Mucosa of gallbladder (tissue), 1 donor: Measurements from ENCODE around the gene EMC10. TPM values are rescaled to one million over a fixed set of nuclear protein-coding genes. Genes with fewer than 3 reads are reported as not detected.
"Not testable (repeated sequence)": the region's sequence is repeated elsewhere in the genome, so short reads cannot be mapped to it uniquely, and the experiment has no call there.

ENCODE experiments used
- DNase-seq: peaks from one replicate; pipeline ENCODE4 v3.0.0-alpha.2; 2020; ENCODE audit warnings: low spot score
- total RNA-seq: library from RNA; stranded (reverse); gene quantifications from one replicate; pipeline ENCODE4 v1.2.1, GENCODE V29; 2021
- donor health status: DM: no; HTN: no; CAD: no.

EMC10 gene
- 182 TPM for total RNA-seq

DNA sequence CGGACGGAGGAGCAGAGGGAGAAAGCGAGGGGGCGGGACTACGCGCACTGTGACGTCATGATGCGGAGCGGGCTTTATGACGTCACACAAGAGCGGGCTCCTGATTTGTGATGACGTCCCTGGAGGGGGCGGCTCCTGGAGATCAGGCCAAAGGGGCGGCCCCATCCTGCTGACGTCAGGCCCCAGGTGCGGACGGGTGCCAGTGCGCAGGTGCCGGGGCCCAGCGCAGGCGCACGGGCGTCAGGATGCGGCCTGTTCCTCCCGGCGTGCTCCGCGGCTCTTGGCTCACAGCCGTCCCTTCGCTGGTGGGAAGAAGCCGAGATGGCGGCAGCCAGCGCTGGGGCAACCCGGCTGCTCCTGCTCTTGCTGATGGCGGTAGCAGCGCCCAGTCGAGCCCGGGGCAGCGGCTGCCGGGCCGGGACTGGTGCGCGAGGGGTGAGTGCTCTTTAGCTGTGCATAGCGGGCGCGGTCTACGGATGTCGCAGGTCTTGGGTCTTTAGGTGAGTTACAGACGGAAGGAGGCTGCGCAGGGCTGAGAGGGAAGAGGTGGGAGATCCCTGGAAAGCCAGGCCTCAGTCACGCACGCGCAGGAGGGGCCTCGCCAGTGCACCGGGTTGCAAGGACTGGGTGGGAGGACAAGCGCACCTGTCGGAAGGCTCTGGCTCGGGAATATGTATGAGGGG, at the start of gene EMC10, which contains the start of gene GARIN5A:
TSS of gene EMC10 (plus strand) at position 284 of the 683 bp plus-strand sequence. CDS start at position 322, 38 bp downstream.
TSS of gene GARIN5A (minus strand) at position 625 of the 683 bp plus-strand sequence. CDS start at position 165, 460 bp downstream.
- DNase-seq: peak; percentile 92

DNA sequence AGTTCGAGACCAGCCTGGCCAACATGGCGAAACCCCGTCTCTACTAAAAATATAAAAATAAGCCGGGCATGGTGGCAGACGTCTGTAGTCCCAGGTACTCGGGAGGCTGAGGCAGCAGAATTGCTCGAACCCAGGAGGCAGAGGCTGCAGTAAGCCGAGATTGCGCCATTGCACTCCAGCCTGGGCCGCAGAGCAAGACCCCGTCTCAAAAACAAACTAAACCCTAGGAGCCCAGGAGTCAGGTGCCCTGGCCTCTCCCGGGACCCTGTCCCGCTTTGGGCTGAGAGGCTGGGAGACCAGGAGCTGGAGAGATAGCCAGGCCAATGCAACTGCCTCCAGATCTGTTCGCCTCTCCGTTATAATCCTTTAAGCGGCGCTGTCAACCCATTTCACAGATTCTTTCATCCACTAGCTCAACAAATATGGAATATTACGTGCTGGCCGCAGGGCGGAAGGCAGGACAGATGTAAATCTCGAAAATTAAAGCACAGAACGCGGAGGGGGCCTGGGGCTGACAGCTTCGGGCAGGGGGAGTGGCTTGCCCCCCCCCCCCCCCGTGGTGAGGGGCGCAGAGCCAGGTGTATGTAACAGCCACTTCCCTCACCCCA, 48.9 kb upstream of the EMC10 start:
- no peak for DNase-seq

DNA sequence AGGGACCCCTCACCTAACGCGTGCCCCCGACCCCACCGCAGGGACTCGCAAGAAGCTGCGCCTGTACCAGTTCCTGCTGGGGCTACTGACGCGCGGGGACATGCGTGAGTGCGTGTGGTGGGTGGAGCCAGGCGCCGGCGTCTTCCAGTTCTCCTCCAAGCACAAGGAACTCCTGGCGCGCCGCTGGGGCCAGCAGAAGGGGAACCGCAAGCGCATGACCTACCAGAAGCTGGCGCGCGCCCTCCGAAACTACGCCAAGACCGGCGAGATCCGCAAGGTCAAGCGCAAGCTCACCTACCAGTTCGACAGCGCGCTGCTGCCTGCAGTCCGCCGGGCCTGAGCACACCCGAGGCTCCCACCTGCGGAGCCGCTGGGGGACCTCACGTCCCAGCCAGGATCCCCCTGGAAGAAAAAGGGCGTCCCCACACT, 48.3 kb upstream of the EMC10 start:
- DNase-seq: peak; percentile 88

DNA sequence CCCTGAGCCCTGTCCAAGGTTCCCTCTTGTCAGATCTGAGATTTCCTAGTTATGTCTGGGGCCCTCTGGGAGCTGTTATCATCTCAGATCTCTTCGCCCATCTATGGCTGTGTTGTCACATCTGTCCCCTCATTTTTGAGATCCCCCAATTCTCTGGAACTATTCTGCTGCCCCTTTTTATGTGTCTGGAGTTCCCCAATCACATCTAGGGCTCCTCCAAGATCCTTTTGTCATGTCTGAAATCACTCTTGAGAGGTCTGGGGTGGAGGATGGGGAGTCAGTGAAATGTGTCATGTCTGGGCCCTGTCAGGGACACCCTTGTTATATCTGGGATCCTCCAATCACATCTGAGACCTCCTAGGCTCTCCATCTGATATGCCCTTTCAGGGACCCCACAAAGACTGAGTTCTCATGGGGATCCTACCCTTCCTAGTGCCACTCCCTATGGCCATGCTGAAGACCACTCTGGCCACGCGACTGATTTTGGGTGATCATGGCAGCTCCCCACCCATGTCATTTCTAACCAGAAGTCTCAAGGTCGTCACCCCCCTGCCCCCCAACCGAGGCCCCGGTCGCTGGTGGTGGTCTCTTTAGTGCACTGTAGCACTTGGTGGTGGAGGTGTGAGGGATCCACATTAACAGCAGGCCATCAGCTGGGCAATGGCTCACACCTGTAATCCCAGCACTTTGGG, 47.4 kb upstream of the EMC10 start:
- no peak for DNase-seq

DNA sequence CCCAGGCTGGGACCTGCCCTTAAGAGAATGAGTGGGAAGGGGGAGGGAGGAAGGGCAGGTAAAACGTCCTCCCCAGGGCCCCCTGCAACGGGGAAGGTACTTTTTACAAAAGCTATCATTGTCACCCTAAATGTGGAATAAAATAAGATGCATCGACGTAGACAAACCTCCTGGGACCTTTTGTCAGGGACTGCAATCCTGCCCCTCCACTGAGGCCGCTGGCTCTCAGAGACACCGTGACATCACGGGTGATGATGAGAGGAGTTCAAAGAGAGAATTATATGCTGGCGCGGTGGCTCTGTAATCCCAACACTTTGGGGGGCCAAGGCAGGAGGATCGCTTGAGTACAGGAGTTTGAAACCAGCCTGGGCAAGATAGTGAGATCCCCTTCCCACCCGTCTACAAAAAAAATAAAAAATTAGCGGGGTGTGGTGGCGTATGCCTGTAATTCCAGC, 45.4 kb upstream of the EMC10 start:
- DNase-seq: no peak

DNA sequence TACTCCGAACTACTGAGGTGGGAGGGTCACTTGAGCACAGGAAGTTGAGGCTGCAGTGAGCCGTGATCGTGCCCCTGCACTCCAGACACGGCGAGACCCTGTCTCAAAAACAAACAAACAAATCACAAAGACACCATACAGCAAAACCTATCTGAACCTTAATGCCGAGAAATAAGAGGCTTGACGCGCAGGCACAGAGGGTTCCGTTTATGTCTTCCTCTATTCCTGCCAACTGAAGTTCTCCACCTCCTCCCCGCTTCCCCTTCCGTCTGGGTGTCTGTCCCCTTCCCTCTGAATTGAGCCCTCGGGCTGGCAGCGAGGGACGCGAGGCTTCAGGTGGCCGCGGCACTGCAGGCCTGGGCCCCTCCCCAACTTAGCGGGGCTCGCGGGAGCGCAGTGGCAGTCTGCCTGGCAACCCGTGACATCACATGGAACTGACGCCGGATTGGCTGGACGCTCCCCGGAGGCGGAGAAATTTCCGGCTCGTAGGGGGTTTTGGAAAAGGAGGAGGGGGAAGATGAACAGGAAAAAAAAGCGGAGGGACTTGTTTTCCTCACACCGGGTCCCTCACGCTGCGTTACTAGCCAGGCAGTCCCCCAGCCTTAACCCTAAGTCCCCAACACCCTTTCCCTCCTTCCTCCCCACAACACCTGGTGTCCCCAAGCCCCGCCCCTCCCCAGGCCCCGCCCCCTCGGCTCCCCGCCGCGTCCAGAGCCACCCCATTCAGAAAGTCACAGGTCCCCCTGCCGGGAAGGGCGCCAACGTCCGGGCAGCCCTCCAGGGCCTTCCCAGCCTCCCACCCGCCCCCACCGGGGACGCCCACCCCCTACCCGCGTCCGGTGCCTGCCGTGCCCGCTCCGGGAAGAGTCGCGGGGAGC, 44.7 kb upstream of the EMC10 start:
- DNase-seq: peak; percentile 87

DNA sequence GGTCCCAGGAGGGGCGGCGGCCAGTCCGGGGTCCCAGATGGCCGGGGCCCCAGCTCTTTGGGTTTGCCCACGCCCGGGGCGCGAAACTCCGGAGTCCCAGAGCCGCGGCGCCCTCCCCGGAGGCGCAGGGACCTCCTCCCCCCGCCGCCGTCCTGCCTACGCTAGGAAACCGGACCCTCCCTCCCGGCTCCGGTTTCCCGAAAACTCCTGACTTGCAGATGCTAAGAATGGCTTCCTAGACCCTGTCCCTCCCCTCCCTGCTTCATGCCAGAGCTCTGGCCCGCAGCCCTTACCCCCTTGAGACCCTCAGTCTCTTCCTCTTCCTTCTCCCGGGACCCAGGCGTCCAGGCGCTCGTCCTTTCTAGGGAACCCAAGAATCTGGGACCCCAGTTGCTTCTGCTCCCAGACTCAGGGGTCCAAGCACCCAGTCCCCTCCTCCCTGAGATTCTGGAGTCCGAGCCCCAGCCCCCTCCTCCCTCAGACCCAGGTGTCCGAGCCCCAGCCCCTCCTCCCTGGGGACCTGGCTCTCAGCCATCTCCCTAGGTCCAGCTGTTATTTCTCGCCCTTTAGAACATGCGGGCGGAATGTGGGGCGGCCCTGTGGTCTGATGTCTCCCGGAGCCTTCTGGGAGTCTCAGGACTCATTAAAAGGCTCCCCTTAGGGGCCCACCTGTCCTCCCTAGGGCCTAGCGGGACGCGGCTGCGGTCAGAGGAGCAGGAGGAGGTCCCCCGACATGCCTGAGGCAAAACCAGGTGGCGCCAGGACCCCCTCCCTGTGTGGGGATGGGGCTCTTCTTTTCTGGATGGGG, 43.9 kb upstream of the EMC10 start, which contains the start of gene MYBPC2:
TSS of gene MYBPC2 (plus strand) at position 672 of the 808 bp plus-strand sequence. CDS start at position 734, 62 bp downstream.
- no peak for DNase-seq

DNA sequence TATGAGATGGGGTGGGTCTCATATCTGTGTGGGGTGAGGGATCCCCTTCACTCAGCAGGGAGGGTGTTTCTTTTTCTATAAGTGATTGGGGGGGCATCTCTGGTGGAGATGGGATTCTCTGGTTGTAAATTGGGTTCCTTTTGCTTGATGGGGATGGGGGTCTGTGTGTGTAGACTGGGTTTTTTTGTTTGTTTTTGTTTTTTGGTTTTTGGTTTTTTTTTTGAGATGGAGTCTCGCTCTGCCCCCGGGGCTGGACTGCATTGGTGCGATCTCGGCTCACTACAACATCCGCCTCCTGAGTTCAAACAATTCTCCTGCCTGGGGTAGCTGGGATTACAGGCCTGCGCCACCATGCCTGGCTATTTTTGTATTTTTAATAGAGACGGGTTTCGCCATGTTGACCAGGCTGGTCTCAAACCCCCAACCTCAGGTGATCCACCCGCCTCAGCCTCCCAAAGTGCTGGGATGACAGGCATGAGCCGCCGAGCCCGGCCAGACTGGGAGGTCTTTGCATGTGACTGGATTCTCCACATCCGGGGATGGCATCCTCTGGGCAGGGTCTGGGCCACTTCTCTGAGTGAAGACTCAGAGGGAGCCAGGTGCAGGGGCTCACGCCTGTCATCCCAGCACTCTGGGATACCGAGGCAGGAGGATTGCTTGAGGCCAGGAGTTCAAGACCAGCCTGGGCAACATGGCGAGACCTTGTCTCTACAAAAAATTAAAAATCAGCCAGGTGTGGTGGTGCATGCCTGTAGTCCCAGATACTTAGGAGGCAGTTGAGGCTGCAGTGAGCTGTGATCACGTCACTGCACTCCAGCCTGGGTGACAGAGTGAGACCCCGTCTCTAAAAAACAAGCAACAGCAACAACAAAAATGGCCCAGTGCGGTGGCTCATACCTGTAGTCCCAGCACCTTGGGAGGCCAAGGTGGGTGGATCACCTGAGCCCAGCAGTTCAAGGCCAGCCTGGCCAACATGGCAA, 42.8 kb upstream of the EMC10 start:
- no peak for DNase-seq

DNA sequence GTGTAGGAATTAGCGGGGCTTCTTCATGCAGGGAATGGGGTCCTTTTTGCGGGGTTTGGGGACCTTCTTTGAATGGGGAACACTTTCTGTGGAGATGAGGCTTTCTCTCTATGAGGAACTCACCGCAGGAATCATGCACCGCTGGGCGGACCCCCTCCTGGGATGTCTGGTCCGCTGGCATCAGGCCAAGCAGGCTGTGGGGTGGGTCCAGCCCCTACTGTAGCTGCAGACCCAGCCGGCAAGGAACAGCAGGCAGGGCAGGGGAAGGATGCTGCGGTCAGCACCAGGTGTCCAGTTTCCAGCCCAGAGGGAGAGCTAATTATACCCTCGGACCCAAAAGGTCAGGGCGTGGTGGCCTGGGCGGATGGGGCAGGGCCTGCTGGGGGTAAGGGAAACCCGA, 41.8 kb upstream of the EMC10 start:
- no peak for DNase-seq

DNA sequence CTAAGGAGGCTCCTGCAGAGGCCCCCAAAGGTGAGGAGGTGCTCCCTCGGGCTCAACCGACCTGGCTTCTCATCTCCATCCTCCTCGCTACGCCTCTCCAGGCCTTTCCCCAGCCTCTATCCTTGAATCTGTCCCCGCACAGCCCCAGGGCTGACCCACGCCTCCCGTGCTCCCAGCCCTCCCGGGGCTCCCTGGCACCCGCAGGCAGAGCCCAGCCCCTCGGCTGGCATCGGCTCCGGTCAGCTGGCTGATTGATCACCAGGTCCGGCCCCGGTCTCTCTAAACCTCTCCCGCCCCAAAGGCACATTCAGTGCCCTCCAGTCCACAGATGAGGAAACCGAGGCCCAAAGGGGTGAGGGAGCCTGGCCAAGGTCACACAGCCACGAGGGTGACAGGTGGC, 41.1 kb upstream of the EMC10 start:
- no peak for DNase-seq

DNA sequence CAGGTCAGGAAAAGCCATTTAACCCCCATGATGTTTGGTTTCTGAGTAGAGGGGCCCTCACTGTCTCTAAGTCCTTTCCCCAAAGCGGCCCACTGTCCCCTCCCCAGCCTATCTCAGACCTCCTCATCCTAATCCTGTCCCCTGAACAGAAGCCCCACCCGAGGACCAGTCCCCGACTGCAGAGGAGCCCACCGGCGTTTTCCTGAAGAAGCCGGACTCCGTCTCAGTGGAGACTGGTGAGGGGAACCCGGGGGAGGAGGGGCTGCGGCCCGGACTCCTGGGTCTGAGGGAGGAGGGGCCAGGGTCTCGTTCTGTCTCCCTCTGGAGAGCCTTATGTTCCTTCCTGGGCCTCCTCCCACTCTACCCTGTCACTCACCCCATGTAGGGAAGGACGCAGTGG, 40.7 kb upstream of the EMC10 start:
- no peak for DNase-seq

DNA sequence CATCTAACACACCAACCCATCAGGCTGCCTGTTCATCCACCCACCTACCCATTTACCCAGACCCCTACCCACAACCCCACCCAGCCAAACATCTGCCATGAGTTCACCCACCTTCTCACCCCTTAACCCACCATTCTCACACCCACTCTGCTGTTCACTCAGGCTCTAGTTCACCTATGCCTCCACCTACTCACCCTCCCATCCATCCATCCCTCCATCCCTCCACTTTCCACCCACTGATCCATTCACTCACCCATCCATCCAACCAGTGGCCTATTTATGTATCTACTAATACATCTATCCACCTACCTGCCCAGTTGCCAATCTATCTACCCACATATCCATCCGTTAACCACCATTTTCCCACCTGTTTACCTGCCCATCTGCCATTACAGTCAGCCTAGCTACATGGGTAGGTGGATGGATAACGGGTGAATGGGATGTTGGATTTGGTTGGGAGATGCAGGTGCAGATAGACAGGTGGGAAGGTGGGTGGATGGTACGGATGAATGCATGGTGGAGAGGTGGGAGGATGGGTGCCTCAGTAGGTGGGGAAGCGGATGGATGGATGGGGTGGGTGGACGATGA, 38.4 kb upstream of the EMC10 start:
- DNase-seq: no peak

DNA sequence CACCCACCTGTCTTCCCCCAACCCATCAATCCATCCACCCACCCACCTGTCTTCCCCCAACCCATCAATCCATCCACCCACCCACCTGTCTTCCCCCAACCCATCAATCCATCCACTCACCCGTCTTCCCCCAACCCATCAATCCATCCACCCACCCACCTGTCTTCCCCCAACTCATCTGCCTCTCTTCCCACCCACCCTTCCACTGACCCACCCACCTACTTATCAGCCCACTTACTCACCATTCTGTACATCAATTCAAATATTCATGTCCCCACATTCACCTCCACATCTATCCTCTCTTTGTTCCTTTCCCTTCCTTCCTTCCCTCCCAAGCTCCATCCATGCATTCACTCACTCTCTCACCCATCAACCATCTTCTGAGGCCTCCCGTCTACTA, 37.2 kb upstream of the EMC10 start:
- DNase-seq: not testable (repeated sequence)

DNA sequence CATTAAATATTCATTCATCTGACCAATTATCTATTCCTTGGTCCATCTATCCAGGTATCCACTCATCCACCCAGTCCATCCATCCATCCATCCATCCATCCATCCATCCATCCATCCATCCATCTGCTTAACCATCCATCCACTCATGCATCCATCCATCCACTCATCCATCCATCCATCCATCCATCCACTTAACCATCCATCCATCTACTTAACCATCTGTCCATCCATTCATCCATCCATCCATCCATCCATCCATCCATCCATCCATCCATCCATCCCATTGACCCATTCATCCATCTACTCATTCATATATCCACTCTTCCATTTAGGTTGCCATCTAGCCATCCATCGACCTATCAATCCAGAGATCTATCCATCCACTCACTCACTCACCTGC, 32.2 kb upstream of the EMC10 start:
- no peak for DNase-seq

DNA sequence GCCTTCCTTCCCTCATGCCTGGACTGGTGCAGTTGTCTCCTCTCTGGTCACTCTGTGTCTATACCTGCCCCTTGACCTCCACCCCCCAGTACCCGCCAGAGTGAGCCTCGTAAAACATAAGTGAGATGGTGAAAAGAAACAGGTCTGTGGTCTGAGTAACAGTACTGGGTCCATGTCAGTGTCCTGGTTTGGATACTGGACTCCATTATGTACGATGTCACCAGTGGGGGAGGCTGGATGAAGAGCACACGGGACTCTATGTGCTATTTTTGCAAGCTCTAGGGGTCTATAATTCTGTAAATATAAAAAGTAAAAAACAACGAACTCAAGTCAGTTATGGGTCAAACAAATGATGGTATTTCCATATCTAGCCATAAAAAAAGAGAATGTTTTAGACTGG, 29.3 kb upstream of the EMC10 start:
- no peak for DNase-seq

DNA sequence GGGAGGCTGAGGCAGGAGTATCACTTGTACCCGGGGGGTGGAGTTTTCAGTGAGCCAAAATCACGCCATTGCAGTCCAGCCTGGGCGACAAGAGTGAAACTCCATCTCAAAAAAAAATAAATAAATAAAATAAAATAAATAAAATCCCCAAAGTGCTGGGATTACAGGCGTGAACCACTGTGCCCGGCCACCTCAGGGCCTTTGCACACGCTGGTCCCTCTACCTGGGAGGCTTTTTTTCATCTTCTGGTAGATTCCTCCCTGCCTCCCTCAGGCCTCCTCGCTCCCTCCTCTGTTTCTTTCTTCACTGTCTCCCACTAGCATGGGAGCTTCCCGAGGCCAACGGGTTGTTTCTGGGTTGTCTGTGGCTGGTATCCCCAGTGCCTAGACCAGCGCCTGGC, 28.6 kb upstream of the EMC10 start:
- DNase-seq: no peak

DNA sequence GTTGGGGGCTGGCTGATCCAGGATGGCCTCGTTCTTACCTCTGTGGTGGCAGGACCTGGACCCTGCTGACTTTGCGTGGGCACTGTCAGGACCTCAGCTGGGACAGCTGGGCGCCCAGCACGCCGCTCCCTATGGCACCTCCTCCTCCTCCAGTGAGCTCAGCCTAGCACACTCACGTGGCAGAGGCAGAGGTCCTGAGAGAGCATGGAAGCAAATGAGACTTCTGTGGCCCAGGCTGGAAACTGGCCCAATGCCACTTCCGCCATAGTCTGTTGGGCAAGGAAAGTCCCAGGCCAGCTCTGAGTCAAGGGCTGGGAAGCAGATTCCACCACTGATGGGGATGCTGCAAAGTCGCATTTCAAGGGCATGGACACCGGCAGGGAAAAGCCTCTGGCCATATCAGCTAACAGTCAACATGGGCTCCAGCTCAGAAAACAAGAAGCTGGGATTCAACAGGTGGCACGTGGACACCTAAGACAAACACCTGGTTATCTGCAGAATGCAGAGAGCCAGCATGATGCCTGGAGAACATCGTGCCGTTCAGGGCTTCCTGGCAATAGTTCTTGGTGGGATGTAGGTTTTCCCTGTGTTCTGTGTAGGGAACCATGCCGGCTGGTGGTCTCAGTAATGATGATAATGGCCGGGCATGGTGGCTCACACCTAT, 26.9 kb upstream of the EMC10 start:
- no peak for DNase-seq

DNA sequence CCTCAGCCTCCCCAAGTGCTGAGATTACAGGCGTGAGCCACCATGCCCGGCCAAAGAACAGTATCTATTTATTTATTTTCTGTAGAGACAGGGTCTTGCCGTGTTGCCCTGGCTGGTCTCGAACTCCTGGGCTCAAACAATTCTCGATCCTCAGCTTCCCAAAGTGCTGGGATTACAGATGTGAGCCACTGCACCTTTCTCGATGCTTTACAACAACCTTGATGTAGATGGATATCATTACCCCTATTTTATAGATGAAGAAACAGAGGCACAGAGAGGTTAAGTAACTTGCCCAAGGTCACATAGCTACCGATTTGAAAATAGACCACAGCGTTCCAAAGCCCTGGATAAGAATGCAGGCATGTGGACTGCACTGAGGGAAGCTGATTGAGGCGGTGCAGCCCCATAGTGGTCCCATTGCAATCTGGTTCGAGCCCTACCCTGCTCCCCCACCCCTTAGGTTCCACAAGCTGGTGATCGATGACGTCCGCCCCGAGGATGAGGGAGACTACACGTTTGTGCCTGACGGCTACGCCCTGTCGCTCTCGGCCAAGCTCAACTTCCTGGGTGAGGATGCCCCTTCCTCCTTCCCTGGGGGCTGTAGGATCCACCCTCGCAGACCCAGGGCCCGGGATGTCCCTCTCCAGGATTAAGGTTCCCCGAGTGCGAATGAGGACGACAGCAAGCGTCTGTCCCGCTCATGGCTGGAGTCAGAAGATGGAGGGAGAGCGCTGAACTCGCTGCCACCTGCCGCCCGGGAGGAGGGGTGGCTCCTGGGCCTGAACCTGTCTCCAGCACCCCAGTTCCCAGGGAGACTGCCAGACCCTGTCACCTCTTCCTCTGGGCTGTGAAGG, 25.7 kb upstream of the EMC10 start:
- DNase-seq: no peak
